Ovary (tissue), 9 donors: ENCODE measurements around the gene CYB561A3. TPM values are rescaled to one million over a fixed set of nuclear protein-coding genes. Genes with fewer than 3 reads are reported as not detected.

Source experiments
- DNase-seq, 5 donors: peaks; one replicate each; pipeline ENCODE4 v3.0.0-alpha.2; 2019 to 2020
- H3K27ac ChIP-seq, 2 donors: fragments of 200-600 bp; one replicate each; pipeline versions ENCODE4 v1.5.1 to v1.8.0; 2019 to 2022
- H3K27me3 ChIP-seq: fragments of 200-600 bp; one replicate; pipeline ENCODE4 v1.8.0; 2022
- H3K36me3 ChIP-seq: fragments of 200-600 bp; sonication (generic); one replicate; pipeline ENCODE4 v1.5.1; 2019
- H3K4me1 ChIP-seq: one replicate; pipeline ENCODE4 v1.8.1; 2013; ENCODE audit warnings: mild to moderate bottlenecking, moderate library complexity; ENCODE audit not compliant: insufficient read depth
- H3K4me3 ChIP-seq: fragments of 200-600 bp; sonication (generic); one replicate; pipeline ENCODE4 v1.5.1; 2017
- H3K9me3 ChIP-seq, 2 donors: fragments of 200-600 bp in 1 of 2; sonication (generic) in 1 of 2; one replicate each; pipeline versions ENCODE4 v1.5.1 to v1.8.1; 2013 to 2019; ENCODE audit warnings: mild to moderate bottlenecking in 1 of 2, moderate library complexity in 1 of 2
- CTCF ChIP-seq, 3 donors: fragments of 450-650 bp in 2 of 3; fragments of 200-600 bp in 1 of 3; IDR thresholded peaks; one replicate each; pipeline versions ENCODE4 v1.5.1 to v1.8.0; 2016 to 2022; ENCODE audit warnings: antibody characterized with exemption in 3 of 3, mild to moderate bottlenecking in 1 of 3
- EP300 ChIP-seq: sonication (generic); formaldehyde crosslinking; IDR thresholded peaks from one replicate; pipeline ENCODE4 v1.6.1; 2017; ENCODE audit warnings: antibody characterized with exemption
- POLR2A ChIP-seq: fragments of 450-650 bp; IDR thresholded peaks from one replicate; pipeline ENCODE4 v1.6.1; 2017; ENCODE audit warnings: antibody characterized with exemption, mild to moderate bottlenecking, moderate library complexity
- WGBS, 3 donors: extraction: QIAGEN DNeasy Blood & Tissue Kit in 1 of 3; methylation state at CpG; one replicate each; pipeline versions ENCODE4 v1.1.5 to v1.1.7; 2013 to 2017; 5-methylcytosine and 5-hydroxymethylcytosine counted together
- intact Hi-C, 4 donors: fragments of 100-400 bp; cut with DNase I; formaldehyde crosslinking; loops; one replicate each; pipeline versions ENCODE4 v1.11.0 to v1.15.1; 2022 to 2023
- polyA plus RNA-seq, 2 donors: library from polyadenylated mRNA; stranded (reverse); fragments of 200-250 nt in 1 of 2; fragments of 350-450 nt in 1 of 2; fragmentation: Illumina TruSeq in 1 of 2; extraction: RNeasy Lipid Tissue Mini Kit (QIAGEN cat#74804) in 1 of 2; gene quantifications; one replicate each; pipeline ENCODE4 v1.2.3, GENCODE V29; 2013 to 2014
- total RNA-seq, 7 donors: library from RNA; depleted of rRNA in 2 of 7; stranded (reverse); fragments of >200 nt in 2 of 7; fragmentation: NEBNext Ultra II Directional in 3 of 7; extraction: Animal tissue kit (Norgen Biotek cat#: 25700) in 3 of 7; gene quantifications; one replicate each; pipeline versions ENCODE4 v1.1.0 to v1.2.4, GENCODE V29; 2016 to 2023
- donor health status: DM: no; HTN: no; CAD: no; lungs with moderate emphysema.
- donor health status: DM: no; HTN: no; CAD: no.
- donor health status: Bipolar disorder and iron deficiency.
- donor health status: DM: yes; HTN: yes; CAD: no.
- donor health status: DM: no; HTN: no; CAD: no.
- donor health status: DM: yes; HTN: yes; CAD: no.

CYB561A3 gene
- total and polyA plus RNA-seq, 9 donors = 24.1 to 58.3 (median 44.1) TPM

DNA sequence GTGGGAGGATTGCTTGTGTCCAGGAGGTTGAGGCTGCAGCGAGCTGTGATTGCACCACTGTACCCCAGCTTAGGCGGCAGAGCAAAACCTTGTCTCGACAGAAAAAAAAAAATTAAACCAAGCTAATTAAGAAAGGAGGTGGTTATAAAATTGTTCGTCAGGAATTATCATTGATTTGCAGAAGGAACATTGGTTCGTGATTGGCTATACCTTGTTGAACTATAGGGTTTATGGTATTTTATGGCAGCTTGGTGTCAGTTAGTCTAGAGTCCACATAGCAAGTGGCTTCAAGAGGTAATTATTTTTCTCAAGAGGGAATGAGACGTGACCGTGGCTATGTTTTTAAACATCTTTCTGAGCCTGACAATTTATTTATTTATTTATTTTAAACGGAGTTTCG lies 19.2 kb upstream of the CYB561A3 start:
- H3K27me3 ChIP-seq = no peaks in the 10 kb centered on the region
- no peaks in the 10 kb centered on the region for H3K36me3 ChIP-seq
- intact Hi-C loops = loop anchor here in 2 of 4 donors (2.0 to 10.0 kb wide), 2 partner anchors 44 to 126 kb away; no protein-coding TSS in a partner anchor
- H3K27ac ChIP-seq = no peak overlapping the region
- no peak overlapping the region for H3K4me3 ChIP-seq
- no peak for DNase-seq
- TF ChIP-seq EP300 = no peak
- no peak for TF ChIP-seq POLR2A
- TF ChIP-seq CTCF (IDR thresholded peaks at IDR 0.05) = no peak
- peaks cover 10% of the 10 kb centered on the region for H3K4me1 ChIP-seq
- no peaks in the 10 kb centered on the region for H3K9me3 ChIP-seq
- WGBS, 3 donors = 92 to 95% (median 93%) methylated on average over 9 of the region's 9 CpGs

GRCh38 chr11:61378713-61379313 lies 17.1 kb upstream of the CYB561A3 start:
- TF ChIP-seq EP300 (peak; percentile 46), CTCF (IDR thresholded peaks at IDR 0.05) (no peak)
- H3K4me3 ChIP-seq = no peak overlapping the region
- no peaks in the 10 kb centered on the region for H3K36me3 ChIP-seq
- H3K4me1 ChIP-seq = peaks cover 8% of the 10 kb centered on the region
- peak overlapping the region in 1 of 2 donors; percentile 68 for H3K27ac ChIP-seq
- no peaks in the 10 kb centered on the region for H3K9me3 ChIP-seq
- 28 to 47% (median 30%) methylated on average over 5 of the region's 5 CpGs for WGBS, 3 donors
- intact Hi-C loops = no loop called here
- DNase-seq = peak in 3 of 5 donors; percentile 56 to 80 (median 69)
- no peaks in the 10 kb centered on the region for H3K27me3 ChIP-seq

GRCh38 chr11:61377461-61378160 lies 15.9 kb upstream of the CYB561A3 start:
- Histone ChIP-seq H3K4me3 (no peak overlapping the region), H3K4me1 (peaks cover 8% of the 10 kb centered on the region), H3K9me3 (no peaks in the 10 kb centered on the region), H3K27me3 (no peaks in the 10 kb centered on the region), H3K27ac (no peak overlapping the region), H3K36me3 (no peaks in the 10 kb centered on the region)
- no peak for DNase-seq
- intact Hi-C loops = no loop called here
- TF ChIP-seq POLR2A (no peak), EP300 (no peak), CTCF (IDR thresholded peaks at IDR 0.05) (no peak)
- 86 to 94% (median 90%) methylated on average over 6 of the region's 6 CpGs for WGBS, 3 donors

- no peaks in the 10 kb centered on the region for H3K27me3 ChIP-seq
- DNase-seq = no peak
- intact Hi-C loops = no loop called here
- H3K27ac ChIP-seq = no peak overlapping the region
- H3K4me3 ChIP-seq = no peak overlapping the region
- no peaks in the 10 kb centered on the region for H3K9me3 ChIP-seq
- no peak for TF ChIP-seq EP300
- no peak for TF ChIP-seq POLR2A
- no peak for TF ChIP-seq CTCF (IDR thresholded peaks at IDR 0.05)
- no peaks in the 10 kb centered on the region for H3K36me3 ChIP-seq
- 69 to 77% (median 75%) methylated on average over 6 of the region's 6 CpGs for WGBS, 3 donors
- peaks cover 12% of the 10 kb centered on the region for H3K4me1 ChIP-seq
Observed at GRCh38 chr11:61375761-61376108, 14.1 kb upstream of the CYB561A3 start.
